ENCODE measurements around the gene NSUN3. TPM values are rescaled to one million over a fixed set of nuclear protein-coding genes. Genes with fewer than 3 reads are reported as not detected.

NSUN3 gene
- polyA plus RNA-seq, 1 of the 3 experiments (the other 2 are of a cell fraction), result 2.9 TPM

GRCh38 chr3:94117729-94118128, 54.9 kb downstream of the NSUN3 start (continued):
- no peak for TF ChIP-seq USF1 (IDR thresholded peaks at IDR 0.05; ENCODE audit: borderline replicate concordance, low read depth)

GRCh38 chr3:94118390-94118789, 55.5 kb downstream of the NSUN3 start:
- POLR2A ChIA-PET, result no interaction called here
- TF ChIP-seq NRF1 (IDR thresholded peaks at IDR 0.05; ENCODE audit: low read depth, low read length) (no peak), TEAD4 (IDR thresholded peaks at IDR 0.05; ENCODE audit: borderline replicate concordance, insufficient read depth) (no peak), MAX (IDR thresholded peaks at IDR 0.05; ENCODE audit: low read depth) (no peak), FOXJ3 (CRISPR knock-in tag; IDR thresholded peaks at IDR 0.05) (no peak), MEF2A (IDR thresholded peaks at IDR 0.05; ENCODE audit: borderline replicate concordance, low read depth) (no peak), NFIC (IDR thresholded peaks at IDR 0.05; ENCODE audit: borderline replicate concordance) (no peak), REST (IDR thresholded peaks at IDR 0.05; ENCODE audit: low read depth, low read length) (no peak), GATA2 (CRISPR knock-in tag; IDR thresholded peaks at IDR 0.05) (no peak), POLR2AphosphoS5 (IDR thresholded peaks at IDR 0.05; ENCODE audit: low read depth, low read length) (no peak), CHD2 (IDR thresholded peaks at IDR 0.05; ENCODE audit: low read length, partially characterized antibody) (no peak), JUND (IDR thresholded peaks at IDR 0.05) (no peak), IRF3 (IDR thresholded peaks at IDR 0.05; ENCODE audit: low read depth, low read length) (no peak), SIN3A (IDR thresholded peaks at IDR 0.05; ENCODE audit: borderline replicate concordance, low read depth, low read length) (no peak), ELF1 (IDR thresholded peaks at IDR 0.05) (no peak), GABPA (IDR thresholded peaks at IDR 0.05; ENCODE audit: low read depth) (no peak)
- no peak for DNase-seq

More at GRCh38 chr3:94118390-94118789, 55.5 kb downstream of the NSUN3 start:
- no peaks in the 10 kb centered on the region for H4K20me1 ChIP-seq (ENCODE audit: insufficient read depth)
- H3K27ac ChIP-seq (ENCODE audit: low read depth in 2 of 2, low read length in 1 of 2), result no peak overlapping the region
- no peaks in the 10 kb centered on the region for H3K79me2 ChIP-seq (ENCODE audit: insufficient read depth)
- WGBS (ENCODE audit: low lambda C conversion rate), result 86% methylated on average over 2 of the region's 2 CpGs
- no peaks in the 10 kb centered on the region for H3K9me3 ChIP-seq
- no peaks in the 10 kb centered on the region for H3F3A ChIP-seq (replicated peaks; ENCODE audit: insufficient read depth)
- CTCF ChIA-PET, result interaction anchor here (1.1 to 2.0 kb wide), 3 partner anchors 55 to 131 kb away, joined by 3 to 5 read pairs (median 5); no protein-coding TSS in a partner anchor
- no peaks in the 10 kb centered on the region for H3K9me2 ChIP-seq
- no peak overlapping the region for H3K4me3 ChIP-seq (ENCODE audit: low read depth in 2 of 2, low read length in 1 of 2)
- no peaks in the 10 kb centered on the region for H3K27me3 ChIP-seq (ENCODE audit: insufficient read depth)
- H3K9ac ChIP-seq, result no peak overlapping the region
- H2AFZ ChIP-seq (ENCODE audit: low read depth), result no peak overlapping the region
- H3K36me3 ChIP-seq (replicated peaks in 1 of 2; ENCODE audit: control insufficient read depth in 1 of 2, insufficient read depth in 2 of 2, low read length in 1 of 2), result peaks cover 0 to 5% of the 10 kb centered on the region in 2 experiments
- H3K4me1 ChIP-seq (ENCODE audit: control insufficient read depth in 1 of 2, insufficient read depth in 2 of 2, low read depth in 1 of 2, low read length in 1 of 2), result peaks cover 17 to 27% of the 10 kb centered on the region in 2 experiments; a peak in 3 of 4 replicates
- H3K4me2 ChIP-seq, result no peak overlapping the region
